Hippocampal formation (tissue), 2 donors: Measurements from ENCODE around the gene SH3PXD2A.

Experiments used
- DNase-seq, 2 donors: peaks; one replicate each; lab custom pipeline; 2025; lab: John Stamatoyannopoulos, UW

Gene SH3PXD2A

DNA sequence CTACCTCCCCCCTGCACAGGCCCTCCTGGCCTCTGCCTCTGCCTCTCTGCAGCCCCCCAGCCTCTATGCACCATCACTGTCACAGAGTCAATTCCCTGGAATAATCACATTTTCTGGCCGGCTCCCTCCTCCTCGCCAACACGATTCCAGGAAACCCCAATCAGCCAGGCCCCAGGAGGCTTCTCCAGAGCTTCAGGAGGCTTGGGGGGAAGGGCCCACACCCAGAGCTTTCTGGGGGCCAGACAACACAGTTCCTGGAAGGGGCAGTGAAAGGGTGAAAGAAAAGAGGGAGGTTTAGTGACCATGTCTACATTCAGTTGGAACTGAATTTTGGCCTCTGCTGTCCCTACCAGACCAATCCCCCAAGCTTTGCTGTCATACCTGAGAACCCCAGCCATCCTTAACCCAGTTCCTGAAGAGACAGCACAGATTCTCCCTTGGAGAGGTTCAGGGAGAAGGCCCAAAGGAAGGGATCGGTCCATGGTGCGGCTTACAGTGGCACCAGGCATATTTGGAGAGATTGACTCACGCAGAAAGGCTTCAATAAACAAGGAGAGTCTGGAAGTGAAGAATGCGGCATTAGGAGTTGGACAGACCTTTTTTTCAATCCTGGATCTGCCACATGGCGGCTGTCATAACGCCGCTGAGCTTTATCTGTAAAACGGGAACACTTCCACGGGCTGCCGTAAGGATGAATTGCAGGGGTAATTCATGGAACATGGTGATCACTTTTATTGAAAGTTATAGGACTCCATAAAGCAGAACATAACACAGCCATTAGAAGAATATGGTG lies 272.8 kb downstream of the SH3PXD2A start:
- no peak for DNase-seq

DNA sequence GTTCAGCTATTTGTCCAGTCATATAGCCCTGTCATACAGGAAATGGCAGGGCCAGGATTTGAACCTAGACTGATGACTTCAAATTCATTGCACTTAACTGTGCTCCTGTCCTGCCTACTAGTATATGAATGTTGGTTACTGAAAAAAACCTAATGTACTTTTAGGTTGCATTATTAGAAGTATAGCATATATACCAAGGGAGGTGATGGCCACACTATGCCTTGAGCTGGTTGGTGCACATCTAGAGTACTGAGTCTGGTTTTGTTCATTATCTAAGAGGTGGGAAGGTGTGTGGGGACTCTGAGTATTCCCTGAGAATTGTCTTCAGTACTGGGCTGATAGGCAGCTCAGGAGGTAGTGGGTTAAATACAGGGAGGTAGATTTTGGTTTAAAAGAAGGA lies 273.9 kb downstream of the SH3PXD2A start:
- DNase-seq = no peak

DNA sequence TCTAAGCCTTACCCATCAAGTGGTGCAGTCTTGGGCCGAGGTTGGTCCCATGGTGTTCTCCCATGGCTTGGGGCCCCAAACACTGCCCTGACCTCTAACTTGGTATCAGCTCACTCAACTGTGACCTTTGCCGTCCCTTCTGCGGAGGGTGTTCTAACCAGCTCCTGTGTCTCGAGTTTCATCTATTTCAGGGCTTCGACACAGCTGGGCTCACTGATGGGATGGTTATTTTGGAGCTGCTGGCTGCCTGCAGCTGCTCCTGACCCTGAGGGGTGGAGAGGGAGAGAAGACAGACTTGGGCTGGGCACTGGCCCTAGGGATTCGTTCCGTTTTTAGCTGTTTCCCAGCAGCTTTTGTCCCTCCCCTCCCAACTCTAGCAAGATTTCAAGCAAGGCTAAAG lies 274.9 kb downstream of the SH3PXD2A start:
- no peak for DNase-seq

DNA sequence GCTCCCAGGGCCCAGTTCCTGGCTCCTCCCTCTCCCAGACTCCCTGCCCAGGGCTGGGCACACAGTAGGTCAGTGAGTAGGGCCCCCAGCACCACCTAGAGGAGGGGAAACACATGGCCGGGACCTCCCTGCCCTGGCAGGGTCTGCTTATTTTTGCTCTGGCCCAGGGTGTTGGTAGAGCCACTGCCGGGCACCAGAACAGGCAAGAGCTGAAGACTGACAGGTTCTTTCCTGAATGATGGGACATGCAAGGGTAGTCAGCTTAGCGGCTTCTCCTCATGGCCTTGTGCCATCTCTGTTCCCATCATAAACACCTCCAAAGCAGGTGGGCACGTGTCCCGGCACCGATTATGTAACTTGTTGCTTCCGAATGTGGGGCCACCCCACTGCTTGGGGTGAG lies 275.4 kb downstream of the SH3PXD2A start:
- DNase-seq = no peak

DNA sequence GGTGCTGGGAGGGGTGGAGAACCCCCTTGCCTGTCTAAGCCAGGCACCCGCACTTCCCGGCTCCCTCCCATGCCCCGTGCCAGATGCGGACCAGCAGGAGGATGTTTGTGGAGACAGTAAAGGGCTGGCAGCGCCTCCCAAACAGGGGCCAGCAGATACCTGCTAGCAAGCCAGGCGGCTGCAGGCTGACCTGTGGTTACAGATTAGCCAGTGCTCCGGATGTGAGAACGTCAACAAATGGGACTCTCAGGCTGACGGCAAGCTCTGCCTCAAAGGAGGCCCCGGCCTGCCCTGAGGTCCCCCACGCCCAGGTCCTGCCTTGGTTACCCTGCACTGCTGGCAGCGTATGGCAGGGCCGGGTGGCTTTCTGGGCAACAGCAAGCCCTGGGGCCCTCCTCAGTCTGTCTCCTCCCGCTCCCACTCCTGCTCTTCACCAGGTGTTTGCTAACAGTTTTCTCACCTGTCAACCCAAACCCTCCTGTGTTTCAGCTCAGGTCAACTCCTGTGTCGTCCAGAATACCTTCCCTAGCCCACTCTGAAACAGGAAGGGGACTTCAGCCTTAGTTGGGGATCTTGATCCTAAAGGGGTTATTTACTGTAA lies 276.5 kb downstream of the SH3PXD2A start:
- no peak for DNase-seq

DNA sequence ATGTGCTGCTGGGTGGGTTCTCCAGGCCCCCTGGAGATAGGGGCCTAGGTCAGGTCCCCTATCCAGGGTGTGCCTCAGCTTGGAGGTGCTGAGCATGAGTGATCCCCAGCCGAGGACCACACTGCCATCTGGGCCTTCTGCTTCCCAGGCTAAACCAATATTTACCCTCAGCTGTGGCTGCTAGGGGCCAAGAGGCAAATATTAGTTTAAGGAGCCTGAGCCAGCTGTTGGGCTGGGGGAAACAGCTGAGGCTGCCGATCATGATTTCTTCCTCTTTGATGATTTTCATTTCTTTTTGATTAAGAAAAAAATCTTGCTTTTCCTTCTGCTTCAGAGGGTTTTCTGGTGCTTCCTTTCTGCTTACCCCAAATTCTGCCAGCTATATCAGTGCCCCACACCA lies 278.5 kb downstream of the SH3PXD2A start:
- DNase-seq = no peak

DNA sequence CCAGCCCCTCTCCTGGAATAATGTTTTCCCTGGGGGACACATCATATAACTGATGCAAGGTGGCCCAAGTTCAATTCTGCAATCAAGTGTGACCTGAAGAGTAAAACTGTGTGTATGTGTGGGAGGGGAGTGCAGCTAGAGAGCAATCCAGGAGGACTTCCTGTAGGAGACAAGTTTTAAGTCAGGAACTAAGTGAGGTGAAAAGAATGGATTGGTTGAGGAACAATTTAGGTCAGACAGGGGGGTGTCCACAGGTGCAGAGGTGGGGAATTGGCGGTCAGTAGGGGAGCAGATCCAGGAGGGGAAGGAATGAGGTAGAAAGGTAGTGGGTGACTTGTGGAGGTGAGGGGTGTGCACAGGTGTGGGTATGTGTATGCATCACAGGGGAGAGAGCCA lies 279.3 kb downstream of the SH3PXD2A start:
- DNase-seq = no peak

DNA sequence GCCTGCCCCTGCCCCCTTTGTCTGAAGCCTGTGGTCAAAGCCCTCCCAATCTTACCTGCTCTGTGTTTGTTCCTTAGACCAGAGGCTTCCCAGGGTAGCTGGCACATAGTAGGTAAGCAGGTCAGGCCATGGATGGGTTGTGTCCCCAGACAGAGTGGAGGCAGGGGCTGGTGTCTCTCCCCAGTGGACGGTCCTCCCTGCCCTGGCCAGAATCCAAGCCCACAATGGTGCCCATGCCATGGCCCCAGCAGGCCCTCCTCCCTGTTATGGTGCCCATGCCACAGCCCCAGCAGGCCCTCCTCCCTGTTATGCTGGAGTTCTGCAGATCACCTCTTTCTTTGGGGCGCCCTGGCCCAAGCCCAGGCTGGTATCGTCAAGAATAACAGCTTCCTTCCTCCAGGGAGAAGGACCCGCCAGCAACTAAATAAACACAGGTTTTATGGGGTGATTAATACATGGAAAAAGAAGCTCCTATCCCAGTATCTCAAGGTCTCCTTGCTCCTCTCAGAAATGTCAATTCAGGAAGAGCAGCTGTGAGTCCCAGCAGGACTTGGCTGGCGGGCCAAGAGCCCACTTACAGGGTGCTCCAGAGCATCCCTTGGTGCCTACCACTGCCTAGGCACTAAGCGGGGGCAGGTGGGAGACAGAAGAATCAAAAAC lies 279.8 kb downstream of the SH3PXD2A start:
- no peak for DNase-seq

DNA sequence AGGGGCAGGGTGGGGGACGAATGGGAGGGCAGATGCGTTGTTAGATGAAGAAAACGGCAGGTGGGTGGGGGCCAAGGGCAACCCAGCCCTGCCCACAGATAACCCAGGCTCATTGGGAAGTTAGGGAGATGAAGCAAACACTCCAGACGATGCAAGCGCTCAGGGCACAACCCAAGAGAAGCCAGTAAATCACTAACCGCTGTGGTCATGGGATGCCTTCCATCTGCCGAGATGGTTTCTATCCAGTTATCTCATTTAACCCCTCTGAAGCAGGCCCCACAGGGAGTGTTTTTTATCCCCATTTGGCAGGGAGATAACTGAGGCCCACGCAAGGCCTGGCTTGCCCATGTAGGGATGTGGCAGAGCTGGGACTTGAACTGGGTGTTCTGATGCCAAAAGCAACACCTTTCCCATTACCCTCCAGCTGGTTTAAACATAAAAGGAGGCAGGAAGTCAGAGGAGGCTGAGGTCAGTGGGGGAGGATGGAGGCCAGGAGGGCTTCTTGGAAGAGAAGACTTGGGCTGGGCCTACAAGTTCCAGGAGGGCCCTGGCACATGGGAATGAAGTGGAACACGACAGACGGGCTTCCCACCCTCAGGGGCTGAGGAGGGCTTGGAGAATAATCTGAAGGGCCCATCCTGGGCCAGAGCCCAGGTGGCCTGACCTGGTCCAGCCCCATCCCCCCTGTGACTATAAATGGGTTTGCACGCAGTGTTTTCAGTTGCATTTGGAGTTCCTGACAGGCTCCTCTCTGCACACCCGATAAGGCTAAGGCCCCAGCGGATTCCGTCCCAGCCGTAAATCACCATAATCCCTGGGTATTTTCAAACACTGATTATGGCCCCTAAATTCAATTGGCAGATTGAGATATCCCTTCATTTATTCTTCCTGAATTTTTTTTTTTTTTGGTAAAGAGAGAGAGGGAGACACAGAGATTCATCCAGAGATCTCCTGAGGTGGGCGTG lies 281.0 kb downstream of the SH3PXD2A start:
- DNase-seq = no peak

DNA sequence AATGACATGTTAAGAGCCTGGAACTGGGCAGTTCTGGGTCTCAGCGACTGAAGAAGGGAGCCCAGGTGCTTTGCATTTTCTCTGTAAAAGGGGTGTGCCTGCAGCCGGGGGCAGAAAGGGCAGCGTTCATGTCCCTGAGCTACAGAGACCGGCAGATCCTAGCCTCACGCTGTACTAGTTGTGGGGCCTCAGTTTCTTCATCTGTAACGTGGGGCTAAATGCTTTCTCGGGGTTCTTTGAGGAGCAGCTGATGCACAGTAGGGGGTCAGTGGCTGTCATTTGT lies 282.2 kb downstream of the SH3PXD2A start:
- DNase-seq = no peak

DNA sequence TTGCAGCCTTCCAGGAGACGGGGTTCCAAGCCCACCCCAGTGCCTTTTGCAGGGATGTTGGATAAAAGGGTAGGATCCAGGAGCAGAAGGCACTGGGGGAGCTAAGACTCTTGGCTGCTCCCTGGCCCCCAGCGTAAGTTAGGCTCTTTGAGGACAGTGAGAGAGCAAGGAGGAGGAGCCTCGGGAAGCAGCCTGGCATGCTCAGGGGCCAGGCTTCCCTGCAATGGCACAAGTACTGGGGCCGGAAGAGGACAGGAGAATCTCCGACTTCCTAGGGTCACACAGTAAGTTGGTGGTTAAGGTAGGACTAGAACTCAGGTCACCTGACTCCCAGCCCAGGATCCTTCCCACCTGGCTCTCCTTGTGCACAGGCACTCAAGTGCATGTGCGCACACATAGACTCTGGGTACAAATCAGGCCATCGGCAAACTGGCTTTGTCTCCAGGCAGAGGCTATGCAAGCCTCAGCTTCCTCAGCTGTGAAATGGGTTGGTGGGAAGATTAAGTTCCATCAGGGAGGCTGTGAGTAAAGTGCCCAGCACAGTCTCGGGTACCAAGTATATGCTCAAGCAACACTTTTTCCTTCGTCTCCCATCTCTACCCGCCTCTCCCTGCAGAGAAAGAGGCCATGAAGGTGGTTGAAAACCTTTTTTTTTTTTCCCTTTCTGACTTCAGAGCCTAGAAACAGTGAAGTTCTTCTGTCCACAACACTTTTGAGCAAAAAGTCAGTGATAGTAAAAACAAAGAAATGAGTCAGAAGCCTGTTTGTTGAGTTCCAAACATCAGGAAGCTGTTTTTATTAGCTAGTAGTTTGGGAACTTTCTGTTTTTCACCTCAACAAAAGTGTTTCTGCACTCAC lies 282.8 kb downstream of the SH3PXD2A start:
- DNase-seq = no peak

DNA sequence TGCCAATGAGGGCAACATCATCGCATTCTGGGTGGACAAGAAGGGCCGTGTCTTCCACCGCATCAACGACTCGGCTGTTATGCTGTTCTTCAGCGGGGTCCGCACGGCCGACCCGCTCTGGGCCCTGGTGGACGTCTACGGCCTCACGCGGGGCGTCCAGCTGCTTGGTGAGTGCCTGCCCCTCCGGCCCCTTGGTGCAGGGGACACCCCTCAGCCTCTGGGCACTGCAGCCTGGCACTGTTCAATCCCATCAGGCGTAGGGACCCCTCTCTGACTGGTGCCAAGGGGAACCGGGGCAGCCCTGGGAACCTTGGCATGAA lies 283.8 kb downstream of the SH3PXD2A start:
- DNase-seq = no peak

DNA sequence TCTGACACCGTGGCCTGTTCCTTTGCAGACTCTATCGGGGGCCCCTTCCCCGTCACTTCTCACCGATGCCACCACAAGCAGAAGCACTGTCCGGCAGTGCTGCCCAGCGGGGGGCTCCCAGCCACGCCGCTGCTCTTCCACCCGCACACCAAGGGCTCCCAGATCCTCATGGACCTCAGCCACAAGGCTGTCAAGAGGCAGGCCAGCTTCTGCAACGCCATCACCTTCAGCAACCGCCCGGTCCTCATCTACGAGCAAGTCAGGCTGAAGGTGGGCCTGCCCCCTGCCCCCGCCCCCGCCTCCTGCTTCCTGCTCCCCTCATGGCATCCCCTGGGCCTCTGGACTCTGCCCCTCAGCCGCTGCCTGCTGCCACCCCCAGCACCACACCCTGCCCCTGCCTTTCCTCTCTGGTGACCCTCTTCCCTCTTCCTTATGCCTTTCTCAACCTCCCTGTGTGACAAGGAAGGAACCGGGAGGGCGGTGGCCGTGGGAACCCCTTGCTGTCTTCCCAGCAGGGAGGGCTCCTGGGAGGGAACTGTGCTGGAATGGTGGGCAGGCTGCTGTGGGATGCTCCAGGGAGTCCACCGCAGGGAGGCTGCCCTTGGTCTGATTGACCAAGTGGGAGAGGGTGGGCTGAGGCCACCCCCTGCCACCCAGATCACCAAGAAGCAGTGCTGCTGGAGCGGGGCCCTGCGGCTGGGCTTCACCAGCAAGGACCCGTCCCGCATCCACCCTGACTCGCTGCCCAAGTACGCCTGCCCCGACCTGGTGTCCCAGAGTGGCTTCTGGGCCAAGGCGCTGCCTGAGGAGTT lies 284.3 kb downstream of the SH3PXD2A start:
- no peak for DNase-seq

DNA sequence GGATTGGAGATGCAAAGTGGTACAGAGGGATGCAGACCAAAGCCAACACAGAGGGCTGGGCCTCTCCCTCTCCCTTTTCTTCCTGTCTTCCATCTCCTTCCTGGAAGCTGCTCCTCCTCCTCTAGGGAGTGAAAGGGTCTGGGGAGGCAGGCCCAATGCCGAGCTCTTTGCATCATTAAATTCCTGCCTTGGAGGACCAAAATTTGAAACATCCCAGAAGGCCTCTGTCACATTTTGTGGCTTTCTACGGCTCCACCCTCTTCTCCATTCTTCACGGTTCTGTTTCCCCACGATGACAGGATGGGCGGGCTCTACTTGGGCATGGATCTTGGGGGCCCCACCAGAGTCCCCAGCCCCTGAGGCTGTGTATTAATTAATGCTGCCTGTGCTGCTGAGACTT lies 285.5 kb downstream of the SH3PXD2A start:
- no peak for DNase-seq

DNA sequence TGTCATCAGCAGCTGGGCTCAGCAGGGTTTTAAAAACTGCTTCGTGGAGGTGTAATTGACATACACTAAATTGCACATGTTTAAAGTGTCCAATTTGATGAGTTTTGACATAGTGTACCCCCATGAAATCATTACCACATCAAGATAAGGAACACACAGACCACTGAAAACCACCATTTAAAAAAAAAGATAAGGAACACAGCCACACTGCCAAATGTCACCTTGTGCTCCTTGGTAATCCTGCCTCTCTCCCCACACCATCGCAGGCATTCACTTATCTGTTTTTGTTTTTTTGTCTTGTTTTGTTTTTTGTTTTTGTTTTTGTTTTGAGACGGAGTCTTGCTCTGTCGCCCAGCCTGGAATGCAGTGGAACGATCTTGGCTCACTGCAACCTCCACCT lies 286.9 kb downstream of the SH3PXD2A start:
- DNase-seq = no peak

DNA sequence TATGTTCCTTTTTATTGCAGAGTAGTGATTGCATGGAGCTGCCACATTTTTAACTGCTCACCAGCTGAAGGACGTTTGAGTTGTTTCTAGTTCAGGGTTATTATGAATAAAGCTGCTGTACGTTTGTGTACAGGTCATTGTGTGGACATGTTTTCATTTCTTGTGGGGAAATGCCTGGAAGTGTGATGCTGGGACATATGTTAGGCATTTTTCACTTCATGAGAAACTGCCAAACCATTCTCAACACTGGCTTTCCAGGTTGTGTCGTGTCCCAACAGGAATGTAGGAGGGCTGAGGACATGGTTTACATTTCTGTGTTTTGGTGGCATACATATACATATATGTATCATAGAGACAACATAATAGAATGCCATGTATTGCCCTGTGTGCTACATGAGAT lies 288.8 kb downstream of the SH3PXD2A start:
- no peak for DNase-seq

DNA sequence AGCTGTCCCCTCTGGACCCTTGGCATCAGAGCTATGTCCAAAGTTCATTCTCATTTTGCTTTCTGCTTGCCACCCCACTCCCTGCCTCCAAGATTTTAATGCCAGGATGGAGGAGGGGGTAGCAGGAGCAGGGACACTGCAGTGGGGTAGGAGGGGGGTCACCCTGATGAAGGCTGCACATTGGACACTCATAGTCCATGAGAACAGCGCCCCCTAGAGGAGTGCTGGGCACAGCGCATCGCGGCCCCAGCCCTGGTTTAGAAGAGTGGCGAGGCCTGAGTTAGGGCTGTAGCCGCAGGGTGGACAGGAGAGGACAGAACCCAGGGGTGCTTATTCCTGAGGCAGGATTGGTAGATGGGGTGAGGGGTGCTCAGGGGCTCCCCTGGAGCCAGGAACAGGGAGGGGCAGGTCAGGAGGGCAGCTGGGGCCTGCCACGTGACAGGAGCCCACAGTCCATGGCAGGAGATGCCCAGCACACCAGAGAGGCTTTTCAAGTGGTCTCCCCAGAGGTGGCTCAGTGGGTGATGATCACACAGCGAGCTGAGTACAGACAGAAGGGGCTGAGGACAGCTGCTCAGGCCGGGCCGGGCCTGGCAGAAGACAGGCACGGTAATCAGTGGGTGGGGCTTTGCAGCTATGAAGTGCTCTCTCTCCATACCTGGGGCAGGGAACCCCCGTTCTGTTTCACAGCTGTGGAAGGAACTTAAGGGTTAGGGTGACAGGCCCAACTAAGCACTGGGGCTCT lies 290.4 kb downstream of the SH3PXD2A start:
- no peak for DNase-seq

DNA sequence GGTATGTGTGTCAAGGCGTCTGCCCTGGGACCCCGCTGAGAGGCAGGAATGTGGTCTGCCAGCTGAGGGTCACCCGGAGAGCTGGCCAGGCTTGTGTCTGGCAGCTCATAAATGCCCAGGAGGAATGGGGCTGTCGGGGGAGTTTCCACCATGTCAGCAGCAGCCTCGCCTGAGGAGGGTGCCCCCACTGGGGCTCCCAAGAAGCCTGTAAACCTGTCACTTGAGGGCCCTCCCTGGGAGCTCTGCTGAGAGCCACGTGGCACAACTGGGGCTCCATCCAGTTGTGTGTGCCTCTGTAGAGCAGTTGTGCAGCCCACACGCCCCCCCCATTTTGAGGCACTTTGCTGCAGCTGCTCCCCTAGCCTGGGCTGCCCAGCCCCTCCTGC lies 291.3 kb downstream of the SH3PXD2A start:
- no peak for DNase-seq

DNA sequence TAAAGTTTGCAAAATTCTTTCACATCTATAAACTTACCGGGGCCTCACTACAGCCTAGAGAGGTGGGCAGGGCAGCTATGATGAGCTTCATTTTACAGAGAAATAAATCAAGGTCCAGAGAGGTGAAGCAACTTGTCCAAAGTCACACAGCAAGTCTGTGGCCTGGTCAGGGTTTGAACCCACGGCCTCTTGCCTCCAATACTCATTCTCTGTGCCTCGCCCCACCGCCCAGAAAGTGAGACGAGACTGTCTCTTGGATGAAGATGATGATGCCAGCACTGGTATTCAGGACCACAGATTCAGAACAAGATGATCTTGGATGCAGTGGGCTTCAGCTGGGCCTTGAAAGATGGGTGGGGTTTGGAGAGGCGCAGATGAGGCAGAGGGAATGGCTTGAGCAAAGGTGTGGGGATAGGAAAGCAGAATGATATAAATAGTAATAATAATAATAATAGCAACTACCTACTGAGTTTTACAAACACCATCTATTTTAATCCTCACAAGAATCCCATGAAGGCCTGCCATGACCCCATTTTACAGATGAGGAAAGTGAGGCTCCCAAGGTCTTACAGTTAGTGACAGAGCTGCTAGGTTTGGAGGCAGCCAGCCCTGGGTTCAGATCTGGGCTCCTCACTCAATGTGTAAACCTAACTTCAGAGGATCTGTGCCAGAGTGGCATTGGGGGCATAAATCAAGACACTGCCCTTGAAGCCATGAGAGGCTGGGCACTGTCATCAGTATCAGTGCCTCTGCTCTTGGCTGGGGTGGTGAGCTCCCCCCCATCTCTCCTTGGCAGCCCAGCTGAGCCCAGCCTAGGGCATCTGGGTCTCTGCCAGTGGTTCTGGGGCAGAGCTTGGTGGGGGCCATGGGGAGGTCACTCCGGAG lies 291.9 kb downstream of the SH3PXD2A start:
- no peak for DNase-seq
